Neural progenitor cell (in vitro differentiated cells): ENCODE results near the gene FADS6. TPM values are rescaled to one million over a fixed set of nuclear protein-coding genes. Genes with fewer than 3 reads are reported as not detected.
A peak's percentile ranks its signal among the peaks of the same experiment; 100 is the strongest.

Source experiments
- DNase-seq: peaks from one replicate; pipeline ENCODE4 v3.0.0-alpha.2; 2016; ENCODE audit warnings: low spot score
- H2AFZ ChIP-seq: fragments of 200-600 bp; sonication (generic); replicated peaks from 2 replicates; pipeline ENCODE4 v1.6.1; 2016; ENCODE audit warnings: antibody characterized with exemption
- H3F3A ChIP-seq: fragments of 200-600 bp; sonication (generic); 2 replicates; pipeline ENCODE4 v1.6.1; 2016; ENCODE audit warnings: antibody characterized with exemption, low read depth
- H3K27ac ChIP-seq: fragments of 200-600 bp; sonication (generic); 2 replicates; pipeline ENCODE4 v1.5.1; 2016; ENCODE audit warnings: mild to moderate bottlenecking
- H3K27me3 ChIP-seq: fragments of 200-600 bp; sonication (generic); 2 replicates; pipeline ENCODE4 v1.6.1; 2016; ENCODE audit warnings: mild to moderate bottlenecking, moderate library complexity
- H3K36me3 ChIP-seq: fragments of 200-600 bp; sonication (generic); 2 replicates; pipeline ENCODE4 v1.5.1; 2016
- H3K4me1 ChIP-seq: fragments of 200-600 bp; sonication (generic); 2 replicates; pipeline ENCODE4 v1.6.1; 2016; ENCODE audit warnings: mixed run types
- H3K4me2 ChIP-seq: fragments of 200-600 bp; sonication (generic); 2 replicates; pipeline ENCODE4 v1.6.1; 2016
- H3K4me3 ChIP-seq: fragments of 200-600 bp; sonication (generic); 2 replicates; pipeline ENCODE4 v1.5.1; 2016
- H3K79me2 ChIP-seq: fragments of 200-600 bp; sonication (generic); 2 replicates; pipeline ENCODE4 v1.6.1; 2016; ENCODE audit warnings: low read depth
- H3K9ac ChIP-seq: fragments of 200-600 bp; sonication (generic); 2 replicates; pipeline ENCODE4 v1.6.1; 2016
- H3K9me3 ChIP-seq: fragments of 200-600 bp; sonication (generic); 2 replicates; pipeline ENCODE4 v1.5.1; 2016; ENCODE audit warnings: low read depth
- H4K20me1 ChIP-seq: fragments of 200-600 bp; sonication (generic); 2 replicates; pipeline ENCODE4 v1.6.1; 2016; ENCODE audit warnings: low read depth
- H3K27ac Mint-ChIP-seq: 3 replicates; pipeline ENCODE4 v1.8.0; 2021; ENCODE audit warnings: mixed read lengths
- H3K27me3 Mint-ChIP-seq: 2 replicates; pipeline ENCODE4 v1.8.0; 2022; ENCODE audit warnings: low read depth, mild to moderate bottlenecking, inconsistent platforms, moderate library complexity, mixed read lengths; ENCODE audit not compliant: insufficient read depth
- H3K36me3 Mint-ChIP-seq: 3 replicates; pipeline ENCODE4 v1.8.0; 2021; ENCODE audit warnings: mixed read lengths
- H3K4me1 Mint-ChIP-seq: 3 replicates; pipeline ENCODE4 v1.8.0; 2021; ENCODE audit warnings: mixed read lengths
- H3K4me3 Mint-ChIP-seq: 3 replicates; pipeline ENCODE4 v1.8.0; 2021; ENCODE audit warnings: mild to moderate bottlenecking, moderate library complexity, mixed read lengths
- H3K9me3 Mint-ChIP-seq: 3 replicates; pipeline ENCODE4 v1.8.0; 2020; ENCODE audit warnings: mixed read lengths
- CTCF ChIP-seq: fragments of 200-600 bp; sonication (generic); IDR thresholded peaks from 2 replicates; pipeline ENCODE4 v1.5.1; 2017; ENCODE audit warnings: antibody characterized with exemption, mild to moderate bottlenecking
- EZH2 ChIP-seq: fragments of 200-600 bp; sonication (generic); IDR thresholded peaks from 2 replicates; pipeline ENCODE4 v1.6.1; 2017; ENCODE audit warnings: antibody characterized with exemption, mild to moderate bottlenecking, moderate library complexity
- EZH2phosphoT487 ChIP-seq: fragments of 200-600 bp; sonication (generic); IDR thresholded peaks from 2 replicates; pipeline ENCODE4 v1.6.1; 2017; ENCODE audit warnings: antibody characterized with exemption
- total RNA-seq: library from RNA; depleted of rRNA; stranded (reverse); fragments of >200 nt; gene quantifications from 2 replicates; pipeline ENCODE4 v1.2.3, GENCODE V29; 2015; ENCODE audit warnings: low replicate concordance

FADS6 gene
- total RNA-seq, 1 donor from 2014 or later, result 0.36 TPM

DNA sequence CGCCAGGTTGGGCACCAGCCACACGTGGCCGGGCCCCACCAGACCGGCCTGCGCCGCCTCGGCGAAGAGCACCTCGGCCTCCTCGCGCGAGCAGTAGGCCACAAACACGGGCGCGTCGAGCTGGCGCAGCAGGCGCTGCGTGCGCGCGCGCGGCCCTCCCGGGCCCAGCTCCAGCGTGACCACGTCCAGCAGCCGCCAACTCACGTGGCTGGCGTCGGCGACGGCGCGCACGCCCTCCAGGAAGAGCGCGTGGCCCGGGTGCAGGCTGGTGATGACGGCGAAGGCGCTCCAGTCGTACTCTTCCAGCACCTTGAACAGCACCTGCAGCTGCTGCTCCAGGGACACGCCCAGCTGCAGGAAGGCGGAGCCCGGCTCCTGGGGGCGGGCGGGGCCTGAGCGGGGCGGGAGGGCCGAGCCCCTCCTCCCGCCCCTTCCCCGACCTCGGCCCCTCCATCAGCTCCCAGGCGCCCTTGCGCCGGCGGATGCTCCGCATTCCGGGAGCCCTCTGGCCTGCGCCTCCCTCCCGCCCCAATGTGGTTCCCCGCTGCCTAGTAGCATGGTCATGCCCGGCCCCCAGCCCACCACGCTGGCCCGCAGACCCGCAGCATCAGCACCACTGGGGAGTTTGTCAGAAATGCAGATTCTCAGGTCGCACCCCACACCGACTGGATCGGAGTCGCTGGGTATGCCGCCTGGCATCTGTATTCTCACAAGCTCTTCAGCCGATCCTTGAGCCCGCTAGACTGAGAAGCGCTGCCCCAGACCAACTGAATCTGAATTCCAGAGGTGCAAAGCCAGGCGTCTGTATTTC, 41.0 kb downstream of the FADS6 start:
- no peaks in the 10 kb centered on the region for H3K9me3 Mint-ChIP-seq
- H3K4me1 Mint-ChIP-seq, result peaks cover 9% of the 10 kb centered on the region
- H2AFZ ChIP-seq, result peak overlapping the region; percentile 53
- H3K27me3 ChIP-seq, result peaks cover 99% of the 10 kb centered on the region
- H3K27me3 Mint-ChIP-seq, result peaks cover 52% of the 10 kb centered on the region
- peak overlapping the region; percentile 81 for H3K4me3 Mint-ChIP-seq
- H3K27ac Mint-ChIP-seq, result peak overlapping the region; percentile 33
- H3K4me1 ChIP-seq, result peaks cover 7% of the 10 kb centered on the region
- peak; percentile 93 for DNase-seq
- no peaks in the 10 kb centered on the region for H3K36me3 ChIP-seq
- H3K36me3 Mint-ChIP-seq, result no peaks in the 10 kb centered on the region
- no peak overlapping the region for H3K9ac ChIP-seq
- peaks cover 5% of the 10 kb centered on the region for H4K20me1 ChIP-seq
- H3K27ac ChIP-seq, result no peak overlapping the region
- peak overlapping the region; percentile 48 for H3K4me3 ChIP-seq
- H3K9me3 ChIP-seq, result no peaks in the 10 kb centered on the region
- H3K79me2 ChIP-seq, result no peaks in the 10 kb centered on the region
- peaks cover 4% of the 10 kb centered on the region for H3F3A ChIP-seq
- H3K4me2 ChIP-seq, result peak overlapping the region; percentile 66
- TF ChIP-seq EZH2phosphoT487, result peak; percentile 51
- TF ChIP-seq CTCF, result no peak
- TF ChIP-seq EZH2, result peak; percentile 55

- Histone ChIP-seq H2AFZ (no peak overlapping the region), H3K4me3 (no peak overlapping the region), H3K79me2 (no peaks in the 10 kb centered on the region), H3K9ac (no peak overlapping the region), H3K27ac (no peak overlapping the region), H3F3A (peaks cover 4% of the 10 kb centered on the region), H3K36me3 (no peaks in the 10 kb centered on the region), H4K20me1 (peaks cover 5% of the 10 kb centered on the region), H3K9me3 (no peaks in the 10 kb centered on the region), H3K27me3 (peaks cover 99% of the 10 kb centered on the region), H3K4me2 (no peak overlapping the region), H3K4me1 (peaks cover 7% of the 10 kb centered on the region)
- no peak overlapping the region for H3K4me3 Mint-ChIP-seq
- peaks cover 45% of the 10 kb centered on the region for H3K27me3 Mint-ChIP-seq
- no peaks in the 10 kb centered on the region for H3K36me3 Mint-ChIP-seq
- no peak overlapping the region for H3K27ac Mint-ChIP-seq
- H3K9me3 Mint-ChIP-seq, result no peaks in the 10 kb centered on the region
- peak; percentile 6 for TF ChIP-seq EZH2
- TF ChIP-seq CTCF, result no peak
- peaks cover 9% of the 10 kb centered on the region for H3K4me1 Mint-ChIP-seq
- DNase-seq, result no peak
Observed at GRCh38 chr17:74851612-74852236, 41.7 kb downstream of the FADS6 start.

GRCh38 chr17:74850914-74851313, 42.5 kb downstream of the FADS6 start:
- peaks cover 7% of the 10 kb centered on the region for H3K4me1 ChIP-seq
- H3K36me3 ChIP-seq, result no peaks in the 10 kb centered on the region
- no peaks in the 10 kb centered on the region for H3K79me2 ChIP-seq
- Mint-ChIP-seq H3K36me3 (no peaks in the 10 kb centered on the region), H3K27ac (no peak overlapping the region), H3K9me3 (no peaks in the 10 kb centered on the region), H3K27me3 (peaks cover 43% of the 10 kb centered on the region), H3K4me3 (peak overlapping the region; percentile 1), H3K4me1 (peaks cover 9% of the 10 kb centered on the region)
- H3K27me3 ChIP-seq, result peaks cover 99% of the 10 kb centered on the region
- TF ChIP-seq EZH2, result no peak
- TF ChIP-seq CTCF, result no peak
- TF ChIP-seq EZH2phosphoT487, result no peak
- no peak for DNase-seq
- peaks cover 5% of the 10 kb centered on the region for H4K20me1 ChIP-seq
- H3K9me3 ChIP-seq, result no peaks in the 10 kb centered on the region
- H3K4me3 ChIP-seq, result no peak overlapping the region
- H3F3A ChIP-seq, result peaks cover 4% of the 10 kb centered on the region
- no peak overlapping the region for H3K4me2 ChIP-seq
- H2AFZ ChIP-seq, result no peak overlapping the region
- no peak overlapping the region for H3K27ac ChIP-seq
- no peak overlapping the region for H3K9ac ChIP-seq
